HG02678 (cell line): ENCODE measurements around the gene GET4.
"Not testable (repeated sequence)": the region's sequence is repeated elsewhere in the genome, so short reads cannot be mapped to it uniquely, and the experiment has no call there.

Experiments
- ATAC-seq: cut with Tn5 transposase; IDR thresholded peaks from one replicate; pipeline ENCODE4 v1.9.1; 2021; ENCODE audit warnings: mild to moderate bottlenecking, moderate library complexity; ENCODE audit not compliant: unreplicated experiment

GET4 gene

GRCh38 chr7:845091-845490 is 31.3 kb upstream of the GET4 start:
- ATAC-seq, result no peak

- ATAC-seq, result no peak
Measured at GRCh38 chr7:845731-846130, 30.6 kb upstream of the GET4 start.

GRCh38 chr7:846958-847650 is 29.2 kb upstream of the GET4 start:
- ATAC-seq, result not testable (repeated sequence)

GRCh38 chr7:847728-848127 is 28.6 kb upstream of the GET4 start:
- not testable (repeated sequence) for ATAC-seq

GRCh38 chr7:849145-849544 is 27.2 kb upstream of the GET4 start:
- no peak for ATAC-seq

- ATAC-seq, result no peak
Measured at GRCh38 chr7:849781-850180, 26.6 kb upstream of the GET4 start.

GRCh38 chr7:851204-851603 is 25.1 kb upstream of the GET4 start:
- ATAC-seq, result no peak

GRCh38 chr7:853366-854117 is 22.8 kb upstream of the GET4 start:
- ATAC-seq, result no peak

GRCh38 chr7:854118-854775 is 22.1 kb upstream of the GET4 start:
- ATAC-seq, result no peak

- ATAC-seq, result no peak
Measured at GRCh38 chr7:855686-856369, 20.5 kb upstream of the GET4 start.

- ATAC-seq, result no peak
Measured at GRCh38 chr7:856444-857095, 19.8 kb upstream of the GET4 start.

- ATAC-seq, result no peak
Measured at GRCh38 chr7:857661-858060, 18.7 kb upstream of the GET4 start.

- no peak for ATAC-seq
Measured at GRCh38 chr7:859359-860030, 16.9 kb upstream of the GET4 start.

- ATAC-seq, result no peak
Measured at GRCh38 chr7:860149-860548, 16.2 kb upstream of the GET4 start.

GRCh38 chr7:861222-861621 is 15.1 kb upstream of the GET4 start:
- ATAC-seq, result no peak

- no peak for ATAC-seq
Measured at GRCh38 chr7:862157-862556, 14.2 kb upstream of the GET4 start.

- ATAC-seq, result no peak
Measured at GRCh38 chr7:863106-863505, 13.2 kb upstream of the GET4 start.

GRCh38 chr7:865921-866320 is 10.4 kb upstream of the GET4 start:
- ATAC-seq, result no peak

GRCh38 chr7:867001-867405 is 9.4 kb upstream of the GET4 start:
- no peak for ATAC-seq

GRCh38 chr7:867406-868188 is 8.8 kb upstream of the GET4 start:
- no peak for ATAC-seq
